ENCODE data around the gene ASB5. TPM values are rescaled to one million over a fixed set of nuclear protein-coding genes. Genes with fewer than 3 reads are reported as not detected.
"Not testable (repeated sequence)": the region's sequence is repeated elsewhere in the genome, so short reads cannot be mapped to it uniquely, and the experiment has no call there.

Gene ASB5
- total and polyA plus RNA-seq, 2 donors (not counting 1 experiment from before 2014, with no cell fraction given), result not detected

- H3K4me3 ChIP-seq (ENCODE audit: control extremely low read depth in 1 of 5, extremely low read depth in 1 of 5, insufficient read depth in 1 of 5, low read depth in 2 of 5, low read length in 4 of 5), result no peak overlapping the region
- DNase-seq (no peak), ATAC-seq (ENCODE audit: low read depth) (no peak)
- intact Hi-C loops (cut with micrococcal nuclease), result no loop called here
- TF ChIP-seq EZH2 (IDR thresholded peaks at IDR 0.05; ENCODE audit: borderline replicate concordance, insufficient read depth, low read depth, low read length, poor library complexity, severe bottlenecking) (no peak), CTCF (IDR thresholded peaks at IDR 0.05) (no peak)
- peaks cover 8% of the 10 kb centered on the region for H3K27me3 Mint-ChIP-seq
- no peak overlapping the region for H3K9ac ChIP-seq (ENCODE audit: low read length)
- no peak overlapping the region for H3K4me2 ChIP-seq (replicated peaks; ENCODE audit: low read depth, low read length, poor library complexity, severe bottlenecking)
- no peaks in the 10 kb centered on the region for H3K36me3 ChIP-seq (replicated peaks in 1 of 2; ENCODE audit: control extremely low read depth in 1 of 2, control insufficient read depth in 1 of 2, extremely low read depth in 1 of 2, insufficient read depth in 2 of 2, low read length in 1 of 2)
- no peaks in the 10 kb centered on the region for H3K4me1 ChIP-seq (ENCODE audit: control insufficient read depth in 2 of 2, insufficient read depth in 2 of 2, low read length in 2 of 2)
- CTCF ChIA-PET, result no interaction called here
- no peak overlapping the region for H3K27ac Mint-ChIP-seq
- no peaks in the 10 kb centered on the region for H3K79me2 ChIP-seq (ENCODE audit: control insufficient read depth, insufficient read depth, low read length)
- H3K4me1 Mint-ChIP-seq, result no peaks in the 10 kb centered on the region
- no peak overlapping the region for H2AFZ ChIP-seq (ENCODE audit: insufficient read depth, low read depth, low read length, poor library complexity, severe bottlenecking)
- H3K9me3 Mint-ChIP-seq (ENCODE audit: insufficient read depth), result no peaks in the 10 kb centered on the region
- no peaks in the 10 kb centered on the region for H4K20me1 ChIP-seq (ENCODE audit: control insufficient read depth, insufficient read depth, low read length, poor library complexity, severe bottlenecking)
- H3K27me3 ChIP-seq (replicated peaks in 1 of 4; ENCODE audit: control extremely low read depth in 1 of 4, control insufficient read depth in 3 of 4, insufficient read depth in 4 of 4, low read length in 3 of 4), result no peaks in the 10 kb centered on the region
- H3K27ac ChIP-seq (ENCODE audit: low read length in 2 of 2), result no peak overlapping the region
- H3K9me3 ChIP-seq (ENCODE audit: control extremely low read depth in 1 of 3, control insufficient read depth in 2 of 3, insufficient read depth in 1 of 3, low read length in 2 of 3), result no peaks in the 10 kb centered on the region
- POLR2A ChIA-PET, result no interaction called here
- no peak overlapping the region for H3K4me3 Mint-ChIP-seq
These were observed 18.5 kb upstream of the ASB5 start for GRCh38 chr4:176287546-176287945.

GRCh38 chr4:176286728-176287127 lies 17.7 kb upstream of the ASB5 start:
- Histone ChIP-seq H3K36me3 (replicated peaks in 1 of 2; ENCODE audit: control extremely low read depth in 1 of 2, control insufficient read depth in 1 of 2, extremely low read depth in 1 of 2, insufficient read depth in 2 of 2, low read length in 1 of 2) (no peaks in the 10 kb centered on the region), H3K4me1 (ENCODE audit: control insufficient read depth in 2 of 2, insufficient read depth in 2 of 2, low read length in 2 of 2) (no peaks in the 10 kb centered on the region), H3K79me2 (ENCODE audit: control insufficient read depth, insufficient read depth, low read length) (no peaks in the 10 kb centered on the region), H3K9me3 (ENCODE audit: control extremely low read depth in 1 of 3, control insufficient read depth in 2 of 3, insufficient read depth in 1 of 3, low read length in 2 of 3) (no peaks in the 10 kb centered on the region), H2AFZ (ENCODE audit: insufficient read depth, low read depth, low read length, poor library complexity, severe bottlenecking) (no peak overlapping the region), H3K4me2 (replicated peaks; ENCODE audit: low read depth, low read length, poor library complexity, severe bottlenecking) (no peak overlapping the region), H3K4me3 (ENCODE audit: control extremely low read depth in 1 of 5, extremely low read depth in 1 of 5, insufficient read depth in 1 of 5, low read depth in 2 of 5, low read length in 4 of 5) (no peak overlapping the region), H3K9ac (ENCODE audit: low read length) (no peak overlapping the region), H3K27me3 (replicated peaks in 1 of 4; ENCODE audit: control extremely low read depth in 1 of 4, control insufficient read depth in 3 of 4, insufficient read depth in 4 of 4, low read length in 3 of 4) (no peaks in the 10 kb centered on the region), H4K20me1 (ENCODE audit: control insufficient read depth, insufficient read depth, low read length, poor library complexity, severe bottlenecking) (no peaks in the 10 kb centered on the region), H3K27ac (ENCODE audit: low read length in 2 of 2) (no peak overlapping the region)
- ATAC-seq (ENCODE audit: low read depth) (no peak), DNase-seq (no peak)
- Mint-ChIP-seq H3K4me3 (no peak overlapping the region), H3K27me3 (peaks cover 8% of the 10 kb centered on the region), H3K4me1 (no peaks in the 10 kb centered on the region), H3K27ac (no peak overlapping the region), H3K9me3 (ENCODE audit: insufficient read depth) (no peaks in the 10 kb centered on the region)
- CTCF ChIA-PET, result no interaction called here
- TF ChIP-seq CTCF (IDR thresholded peaks at IDR 0.05) (no peak), EZH2 (IDR thresholded peaks at IDR 0.05; ENCODE audit: borderline replicate concordance, insufficient read depth, low read depth, low read length, poor library complexity, severe bottlenecking) (no peak)
- intact Hi-C loops (cut with micrococcal nuclease), result no loop called here
- WGBS (ENCODE audit: insufficient coverage), result 88% methylated on average over 2 of the region's 3 CpGs
- POLR2A ChIA-PET, result no interaction called here

- H3K27ac Mint-ChIP-seq; H3K79me2 ChIP-seq (ENCODE audit: control insufficient read depth, insufficient read depth, low read length): not testable (repeated sequence)
These were observed 10.5 kb upstream of the ASB5 start for GRCh38 chr4:176279560-176279959.

More at GRCh38 chr4:176279560-176279959, 10.5 kb upstream of the ASB5 start:
- intact Hi-C loops (cut with micrococcal nuclease), result loop anchor here (2.0 kb wide), 1 partner anchor 333 kb away; no protein-coding TSS in a partner anchor
- peaks cover 36% of the 10 kb centered on the region for H3K27me3 Mint-ChIP-seq
- H3K9me3 ChIP-seq (ENCODE audit: control extremely low read depth in 1 of 3, control insufficient read depth in 2 of 3, insufficient read depth in 1 of 3, low read length in 2 of 3); H3K27ac ChIP-seq (ENCODE audit: low read length in 2 of 2); H4K20me1 ChIP-seq (ENCODE audit: control insufficient read depth, insufficient read depth, low read length, poor library complexity, severe bottlenecking); H3K4me1 ChIP-seq (ENCODE audit: control insufficient read depth in 2 of 2, insufficient read depth in 2 of 2, low read length in 2 of 2); DNase-seq; H3K4me2 ChIP-seq (replicated peaks; ENCODE audit: low read depth, low read length, poor library complexity, severe bottlenecking); CTCF ChIA-PET; H2AFZ ChIP-seq (ENCODE audit: insufficient read depth, low read depth, low read length, poor library complexity, severe bottlenecking); POLR2A ChIA-PET; H3K27me3 ChIP-seq (replicated peaks in 1 of 4; ENCODE audit: control extremely low read depth in 1 of 4, control insufficient read depth in 3 of 4, insufficient read depth in 4 of 4, low read length in 3 of 4); H3K36me3 ChIP-seq (replicated peaks in 1 of 2; ENCODE audit: control extremely low read depth in 1 of 2, control insufficient read depth in 1 of 2, extremely low read depth in 1 of 2, insufficient read depth in 2 of 2, low read length in 1 of 2); ATAC-seq (ENCODE audit: low read depth); H3K4me1 Mint-ChIP-seq; H3K9me3 Mint-ChIP-seq (ENCODE audit: insufficient read depth); H3K4me3 ChIP-seq (ENCODE audit: control extremely low read depth in 1 of 5, extremely low read depth in 1 of 5, insufficient read depth in 1 of 5, low read depth in 2 of 5, low read length in 4 of 5); H3K4me3 Mint-ChIP-seq; H3K9ac ChIP-seq (ENCODE audit: low read length): not testable (repeated sequence)
- no CpG with 5 or more reads among the region's 1 CpG for WGBS (ENCODE audit: insufficient coverage)
